A673 (cell line): Measurements from ENCODE around the gene TMEM165.

Source experiments
- CTCF ChIP-seq: fragments of 300-800, 200-600 bp; sonication (generic); conservative IDR thresholded peaks from 2 replicates; pipeline ENCODE4 v1.5.1; 2017; ENCODE audit warnings: low read depth, mild to moderate bottlenecking, antibody characterized with exemption, low read length, moderate library complexity, mixed read lengths
- EZH2 ChIP-seq: fragments of 200-600 bp; sonication (generic); IDR thresholded peaks from 2 replicates; pipeline ENCODE4 v1.6.1; 2017; ENCODE audit warnings: borderline replicate concordance, low read depth, mild to moderate bottlenecking, mixed read lengths, antibody characterized with exemption, low read length; ENCODE audit not compliant: poor library complexity, severe bottlenecking

GRCh38 chr4:55437356-55437796, 41.6 kb downstream of the TMEM165 start:
- TF ChIP-seq CTCF = no peak
- no peak for TF ChIP-seq EZH2
